Duodenal mucosa (tissue), 2 donors: ENCODE data around the gene HLA-DPA1.
A peak's percentile ranks its signal among the peaks of the same experiment; 100 is the strongest.

Experiments
- H3K27ac ChIP-seq: one replicate; pipeline ENCODE4 v1.7.0; 2013; ENCODE audit warnings: low read depth, low read length
- H3K27me3 ChIP-seq, 2 donors: one replicate each; pipeline ENCODE4 v1.7.0; 2013; ENCODE audit warnings: low read length in 2 of 2, control low read depth in 1 of 2; ENCODE audit not compliant: insufficient read depth in 2 of 2, control insufficient read depth in 1 of 2
- H3K36me3 ChIP-seq, 2 donors: one replicate each; pipeline ENCODE4 v1.7.0; 2013; ENCODE audit warnings: low read length in 2 of 2, control low read depth in 1 of 2; ENCODE audit not compliant: insufficient read depth in 2 of 2, control insufficient read depth in 1 of 2
- H3K4me1 ChIP-seq, 2 donors: one replicate each; pipeline ENCODE4 v1.7.0; 2013; ENCODE audit warnings: low read length in 2 of 2, control low read depth in 1 of 2; ENCODE audit not compliant: insufficient read depth in 2 of 2, control insufficient read depth in 1 of 2
- H3K4me3 ChIP-seq, 2 donors: one replicate each; pipeline ENCODE4 v1.7.0; 2013; ENCODE audit warnings: low read length in 2 of 2, low read depth in 1 of 2
- H3K9ac ChIP-seq, 2 donors: one replicate each; pipeline ENCODE4 v1.7.0; 2013; ENCODE audit warnings: low read length in 2 of 2, low read depth in 1 of 2
- H3K9me3 ChIP-seq, 2 donors: one replicate each; pipeline ENCODE4 v1.7.0; 2013; ENCODE audit warnings: low read length in 2 of 2, control low read depth in 1 of 2; ENCODE audit not compliant: control insufficient read depth in 1 of 2

HLA-DPA1 gene

GRCh38 chr6:33073431-33073871, at the start of gene HLA-DPA1:
Gene HLA-DPA1 (minus strand): TSS chr6:33073649.
- peaks cover 0 to 10% of the 10 kb centered on the region in 2 donors for H3K36me3 ChIP-seq
- H3K27ac ChIP-seq: no peak within 1 kb of the TSS
- H3K9me3 ChIP-seq: no peaks in the 10 kb centered on the region
- H3K4me3 ChIP-seq: peak within 1 kb of the TSS; percentile 65 to 71
- peak within 1 kb of the TSS; percentile 55 to 59 for H3K9ac ChIP-seq
- H3K27me3 ChIP-seq: no peaks in the 10 kb centered on the region
- H3K4me1 ChIP-seq: peaks cover 0 to 17% of the 10 kb centered on the region in 2 donors

GRCh38 chr6:33123181-33123580, 49.7 kb upstream of the HLA-DPA1 start:
- Histone ChIP-seq H3K36me3 (no peaks in the 10 kb centered on the region), H3K4me3 (no peak overlapping the region), H3K9ac (no peak overlapping the region), H3K4me1 (no peaks in the 10 kb centered on the region), H3K27me3 (no peaks in the 10 kb centered on the region), H3K27ac (no peak overlapping the region), H3K9me3 (peaks cover 9 to 14% of the 10 kb centered on the region in 2 donors)

GRCh38 chr6:33120001-33120400, 46.6 kb upstream of the HLA-DPA1 start:
- peaks cover 9 to 14% of the 10 kb centered on the region in 2 donors for H3K9me3 ChIP-seq

GRCh38 chr6:33118525-33119123, 45.2 kb upstream of the HLA-DPA1 start:
- H3K4me1 ChIP-seq: no peaks in the 10 kb centered on the region
- H3K27me3 ChIP-seq: peaks cover 24 to 32% of the 10 kb centered on the region in 2 donors
- no peak overlapping the region for H3K27ac ChIP-seq
- H3K36me3 ChIP-seq: no peaks in the 10 kb centered on the region
- H3K4me3 ChIP-seq: no peak overlapping the region
- peaks cover 3 to 6% of the 10 kb centered on the region in 2 donors for H3K9me3 ChIP-seq
- no peak overlapping the region for H3K9ac ChIP-seq

More at GRCh38 chr6:33120001-33120400, 46.6 kb upstream of the HLA-DPA1 start:
- Histone ChIP-seq H3K4me1 (no peaks in the 10 kb centered on the region), H3K27me3 (peaks cover 19 to 25% of the 10 kb centered on the region in 2 donors), H3K4me3 (no peak overlapping the region), H3K36me3 (no peaks in the 10 kb centered on the region), H3K27ac (no peak overlapping the region), H3K9ac (no peak overlapping the region)

- no peaks in the 10 kb centered on the region for H3K4me1 ChIP-seq
- no peak overlapping the region for H3K4me3 ChIP-seq
- H3K27me3 ChIP-seq: peaks cover 26 to 40% of the 10 kb centered on the region in 2 donors
- no peaks in the 10 kb centered on the region for H3K9me3 ChIP-seq
- no peaks in the 10 kb centered on the region for H3K36me3 ChIP-seq
- no peak overlapping the region for H3K27ac ChIP-seq
- H3K9ac ChIP-seq: no peak overlapping the region
These were observed 44.4 kb upstream of the HLA-DPA1 start for GRCh38 chr6:33117811-33118277.

GRCh38 chr6:33116841-33117711, 43.6 kb upstream of the HLA-DPA1 start:
- no peak overlapping the region for H3K9ac ChIP-seq

GRCh38 chr6:33116417-33116816, 43.0 kb upstream of the HLA-DPA1 start:
- H3K9ac ChIP-seq: no peak overlapping the region
- no peak overlapping the region for H3K27ac ChIP-seq
- H3K4me1 ChIP-seq: no peaks in the 10 kb centered on the region
- no peaks in the 10 kb centered on the region for H3K9me3 ChIP-seq
- H3K36me3 ChIP-seq: no peaks in the 10 kb centered on the region
- no peak overlapping the region for H3K4me3 ChIP-seq
- peaks cover 28 to 43% of the 10 kb centered on the region in 2 donors for H3K27me3 ChIP-seq

More at GRCh38 chr6:33116841-33117711, 43.6 kb upstream of the HLA-DPA1 start:
- Histone ChIP-seq H3K9me3 (no peaks in the 10 kb centered on the region), H3K4me1 (no peaks in the 10 kb centered on the region), H3K4me3 (no peak overlapping the region), H3K27me3 (peaks cover 28 to 43% of the 10 kb centered on the region in 2 donors), H3K27ac (no peak overlapping the region), H3K36me3 (no peaks in the 10 kb centered on the region)

- H3K9me3 ChIP-seq: no peaks in the 10 kb centered on the region
- no peak overlapping the region for H3K4me3 ChIP-seq
- peaks cover 28 to 43% of the 10 kb centered on the region in 2 donors for H3K27me3 ChIP-seq
- no peaks in the 10 kb centered on the region for H3K4me1 ChIP-seq
- no peak overlapping the region for H3K27ac ChIP-seq
- H3K9ac ChIP-seq: no peak overlapping the region
- no peaks in the 10 kb centered on the region for H3K36me3 ChIP-seq
These were observed 41.0 kb upstream of the HLA-DPA1 start for GRCh38 chr6:33114406-33114805.

- Histone ChIP-seq H3K36me3 (no peaks in the 10 kb centered on the region), H3K4me1 (no peaks in the 10 kb centered on the region), H3K9me3 (no peaks in the 10 kb centered on the region), H3K27me3 (peaks cover 28 to 43% of the 10 kb centered on the region in 2 donors), H3K27ac (no peak overlapping the region), H3K9ac (no peak overlapping the region), H3K4me3 (no peak overlapping the region)
These were observed 40.3 kb upstream of the HLA-DPA1 start for GRCh38 chr6:33113755-33114154.

GRCh38 chr6:33112148-33112547, 38.7 kb upstream of the HLA-DPA1 start:
- no peaks in the 10 kb centered on the region for H3K4me1 ChIP-seq
- no peak overlapping the region for H3K27ac ChIP-seq
- no peaks in the 10 kb centered on the region for H3K36me3 ChIP-seq
- no peak overlapping the region for H3K4me3 ChIP-seq
- no peaks in the 10 kb centered on the region for H3K9me3 ChIP-seq
- peaks cover 19 to 35% of the 10 kb centered on the region in 2 donors for H3K27me3 ChIP-seq
- H3K9ac ChIP-seq: no peak overlapping the region
